Fibroblast of skin of scalp (primary cell): ENCODE data around the gene PPIAL4G. TPM values are rescaled to one million over a fixed set of nuclear protein-coding genes. Genes with fewer than 3 reads are reported as not detected.
"Not testable (repeated sequence)": the region's sequence is repeated elsewhere in the genome, so short reads cannot be mapped to it uniquely, and the experiment has no call there.

Source experiments
- DNase-seq: peaks from one replicate; pipeline ENCODE4 v3.0.0-alpha.2; 2013
- polyA plus RNA-seq, 2 experiments: library from polyadenylated mRNA; unstranded; fragments of 120-200 nt; gene quantifications; one replicate each; pipeline ENCODE4 v1.2.1, GENCODE V29; 2013; ENCODE audit not compliant: insufficient read length in 2 of 2

Gene PPIAL4G
- polyA plus RNA-seq (2013, experiment 1 of 2; ENCODE audit: insufficient read length): not detected
- polyA plus RNA-seq (2013, experiment 2 of 2; ENCODE audit: insufficient read length): not detected

DNA sequence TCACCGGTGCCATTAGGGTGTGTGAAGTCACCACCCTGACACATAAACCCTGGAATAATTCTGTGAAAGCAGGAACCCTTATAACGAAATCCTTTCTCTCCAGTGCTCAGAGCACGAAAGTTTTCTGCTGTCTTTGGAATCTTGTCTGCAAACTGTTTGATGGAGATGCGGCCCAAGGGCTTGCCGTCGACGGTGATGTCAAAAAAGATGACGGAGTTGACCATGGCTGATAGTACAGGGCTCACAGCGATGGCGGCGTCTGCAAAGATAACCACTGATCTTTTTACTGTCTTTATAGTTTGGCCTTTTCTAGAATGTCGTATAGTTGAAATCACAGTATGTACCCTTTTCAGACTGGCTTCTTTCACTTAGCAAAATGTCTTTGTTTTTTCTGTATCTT lies at the start of gene PPIAL4G:
PPIAL4G (minus strand) TSS at position 274 of the 400 bp plus-strand sequence; CDS start at position 224, 50 bp downstream.
- DNase-seq: not testable (repeated sequence)

GRCh38 chr1:148532158-148532557 lies 49.1 kb upstream of the PPIAL4G start:
- peak; percentile 0 for DNase-seq

DNA sequence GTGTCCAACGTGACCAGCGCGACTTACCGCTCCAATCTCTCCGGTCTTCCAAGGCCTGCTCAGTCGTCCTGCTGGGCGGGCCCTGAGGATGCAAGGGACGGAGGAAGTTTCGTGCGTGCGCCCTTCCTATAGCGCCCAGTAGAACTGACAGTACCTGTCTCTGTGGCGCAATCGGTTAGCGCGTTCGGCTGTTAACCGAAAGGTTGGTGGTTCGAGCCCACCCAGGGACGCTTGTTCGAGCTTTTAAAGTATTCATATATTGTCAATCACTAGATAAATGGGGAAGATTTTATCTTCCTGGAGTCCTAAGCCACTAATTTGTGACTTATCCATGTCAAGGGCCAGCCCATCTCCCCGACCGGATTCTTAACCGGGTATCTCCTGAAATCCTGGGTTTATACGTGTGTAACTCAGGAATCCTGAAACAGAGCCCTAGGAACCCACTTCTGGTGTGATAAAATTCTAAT lies 46.0 kb upstream of the PPIAL4G start:
- peak; percentile 75 for DNase-seq

- not testable (repeated sequence) for DNase-seq
Observed at GRCh38 chr1:148528591-148528990, 45.5 kb upstream of the PPIAL4G start.

- not testable (repeated sequence) for DNase-seq
Observed at GRCh38 chr1:148526587-148526986, 43.5 kb upstream of the PPIAL4G start.

GRCh38 chr1:148523205-148524144 lies 40.4 kb upstream of the PPIAL4G start:
- not testable (repeated sequence) for DNase-seq

- peak; percentile 99 for DNase-seq
Observed at GRCh38 chr1:148522561-148523204, 39.6 kb upstream of the PPIAL4G start.

- peak; percentile 93 for DNase-seq
Observed at GRCh38 chr1:148522072-148522471, 39.0 kb upstream of the PPIAL4G start.

DNA sequence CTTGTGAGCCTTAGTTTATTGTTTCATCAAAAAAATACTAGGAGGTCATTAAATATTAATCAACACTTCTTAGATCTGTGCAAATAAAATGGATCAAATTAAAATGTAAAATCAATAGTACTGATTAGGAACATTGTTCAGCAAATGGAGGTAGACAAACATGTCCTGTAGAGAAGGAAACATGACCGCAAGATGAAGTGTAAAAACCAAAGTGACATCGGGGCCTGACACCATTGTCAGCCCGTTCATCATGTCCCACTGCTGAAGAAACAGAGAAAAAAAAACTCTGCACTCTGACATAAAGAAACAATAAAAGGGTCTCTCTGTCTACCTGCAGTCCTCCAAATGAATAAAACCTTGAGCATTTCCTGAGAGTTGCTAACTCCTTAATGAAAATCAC lies 31.2 kb upstream of the PPIAL4G start:
- not testable (repeated sequence) for DNase-seq

- peak; percentile 35 for DNase-seq
Observed at GRCh38 chr1:148512571-148513184, 29.6 kb upstream of the PPIAL4G start.

DNA sequence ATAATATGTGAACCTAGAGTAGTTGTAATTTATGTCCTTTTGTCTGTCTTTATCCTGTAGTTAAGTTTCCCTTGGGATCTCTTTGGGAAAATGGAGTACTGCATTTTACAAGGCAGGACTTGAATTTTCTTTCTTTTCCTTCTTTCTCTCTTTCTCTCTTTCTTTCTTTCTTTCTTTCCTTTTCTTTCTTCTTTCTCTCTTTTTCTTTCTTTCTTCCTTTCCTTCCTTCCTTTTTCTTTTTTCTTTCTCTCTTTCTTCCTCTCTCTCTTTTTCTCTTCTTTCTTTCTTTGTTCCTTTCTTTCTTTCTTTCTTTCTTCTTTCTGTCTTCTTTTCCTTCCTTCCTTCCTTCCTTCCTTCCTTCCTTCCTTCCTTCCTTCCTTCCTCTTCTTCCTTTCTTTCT lies 10.8 kb upstream of the PPIAL4G start:
- DNase-seq: not testable (repeated sequence)

- DNase-seq: not testable (repeated sequence)
Observed at GRCh38 chr1:148481134-148481533, 2.0 kb downstream of the PPIAL4G start.

DNA sequence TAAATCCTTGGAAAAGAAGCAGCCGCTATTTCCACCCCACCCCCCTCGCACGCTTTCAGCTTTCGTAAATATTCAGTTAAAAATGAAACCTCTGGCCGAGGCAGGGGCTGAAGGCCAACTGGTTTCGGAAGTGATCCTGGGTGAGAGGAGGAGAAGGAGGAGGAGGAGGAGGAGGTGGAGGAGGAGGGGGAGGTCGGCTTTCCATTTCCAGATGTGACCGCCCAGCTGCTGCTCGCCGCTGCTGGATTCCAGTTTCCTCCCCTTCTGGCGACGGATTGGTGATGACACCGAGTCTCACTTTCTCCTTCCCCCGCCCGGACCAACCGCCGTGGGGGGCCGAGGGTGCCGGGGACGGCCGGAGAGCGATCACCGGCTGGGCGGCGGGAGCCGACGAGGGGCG lies 23.4 kb downstream of the PPIAL4G start:
- not testable (repeated sequence) for DNase-seq

- DNase-seq: not testable (repeated sequence)
Observed at GRCh38 chr1:148458901-148459581, 24.1 kb downstream of the PPIAL4G start.

- not testable (repeated sequence) for DNase-seq
Observed at GRCh38 chr1:148458398-148458797, 24.7 kb downstream of the PPIAL4G start.

- peak; percentile 85 for DNase-seq
Observed at GRCh38 chr1:148452845-148453244, 30.3 kb downstream of the PPIAL4G start.

DNA sequence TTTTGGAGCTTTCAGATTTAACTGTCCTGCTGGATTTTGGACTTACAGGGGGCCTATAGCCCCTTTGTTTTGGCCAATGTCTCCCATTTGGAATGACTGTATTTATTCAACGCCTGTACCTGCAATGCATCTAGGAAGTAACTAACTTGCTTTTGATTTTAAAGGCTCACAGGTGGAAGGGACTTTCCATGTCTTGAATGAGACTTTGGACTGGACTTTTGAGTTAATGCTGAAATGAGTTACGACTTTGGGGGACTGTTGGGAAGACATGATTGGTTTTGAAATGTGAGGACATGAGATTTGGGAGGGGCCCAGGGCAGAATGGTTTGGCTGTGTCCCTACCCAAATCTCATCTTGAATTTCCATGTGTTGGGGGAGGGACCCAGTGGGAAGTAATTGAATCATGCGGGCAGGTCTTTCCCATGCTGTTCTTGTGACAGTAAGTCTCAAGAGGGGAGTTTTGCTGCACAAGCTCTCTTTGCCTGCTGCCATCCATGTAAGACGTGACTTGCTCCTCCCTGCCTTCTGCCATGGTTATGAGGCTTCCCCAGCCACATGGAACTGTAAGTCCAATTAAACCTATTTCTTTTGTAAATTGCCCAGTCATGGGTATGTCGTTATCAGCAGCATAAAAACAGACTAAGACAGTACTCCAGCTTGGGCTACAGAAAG lies 43.3 kb downstream of the PPIAL4G start:
- not testable (repeated sequence) for DNase-seq

- DNase-seq: peak; percentile 6
Observed at GRCh38 chr1:148435406-148435805, 47.7 kb downstream of the PPIAL4G start.

DNA sequence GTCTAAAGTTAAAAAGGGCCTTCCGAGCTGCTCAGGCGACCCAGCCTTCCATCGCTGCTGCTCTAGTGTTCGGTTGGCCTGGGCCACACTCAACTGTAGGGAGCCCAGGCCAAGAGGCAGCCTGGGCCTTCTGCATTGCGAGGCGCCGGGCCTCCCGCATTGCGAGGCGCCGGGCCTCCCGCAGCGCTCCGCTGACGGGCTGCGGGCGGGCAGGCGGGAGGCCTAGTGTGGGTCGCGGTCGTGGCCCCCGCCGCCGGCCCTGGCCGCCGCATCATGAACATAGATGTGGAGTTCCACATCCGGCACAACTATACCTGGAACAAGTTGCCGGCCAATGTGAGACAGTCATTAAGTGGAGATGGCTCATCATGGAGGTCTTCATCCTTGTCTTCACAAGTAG lies 48.3 kb downstream of the PPIAL4G start:
- no peak for DNase-seq

DNA sequence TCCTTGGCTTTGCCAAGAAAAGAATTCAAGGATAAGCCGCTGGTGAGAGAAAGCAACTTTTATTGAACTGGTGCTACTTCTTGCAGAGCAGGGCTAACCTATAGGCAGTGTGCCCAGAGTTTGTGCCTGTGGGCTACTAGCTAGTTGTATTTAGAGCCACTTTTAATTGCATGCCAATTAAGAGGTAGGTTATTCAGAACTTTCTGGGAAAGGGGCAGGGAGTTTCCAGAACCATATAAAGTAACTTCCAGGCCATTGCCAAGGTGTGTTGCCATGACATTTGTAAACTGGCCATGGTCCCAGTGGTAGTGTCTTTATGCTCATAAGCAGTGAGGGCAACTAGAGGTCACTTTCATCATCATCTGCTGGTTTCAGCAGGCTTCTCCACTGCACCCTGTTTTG lies 50.2 kb downstream of the PPIAL4G start:
- not testable (repeated sequence) for DNase-seq
